Neural progenitor cell (in vitro differentiated cells): ENCODE measurements around the gene TAL2.

Experiments used
- EZH2 ChIP-seq: fragments of 200-600 bp; sonication (generic); IDR thresholded peaks from 2 replicates; pipeline ENCODE4 v1.6.1; 2017; ENCODE audit warnings: antibody characterized with exemption, mild to moderate bottlenecking, moderate library complexity
- TF ChIP-seq, protein P1 (sequence below): fragments of 200-600 bp; sonication (generic); IDR thresholded peaks from 2 replicates; pipeline ENCODE4 v1.5.1; 2017; ENCODE audit warnings: antibody characterized with exemption, mild to moderate bottlenecking

DNA sequence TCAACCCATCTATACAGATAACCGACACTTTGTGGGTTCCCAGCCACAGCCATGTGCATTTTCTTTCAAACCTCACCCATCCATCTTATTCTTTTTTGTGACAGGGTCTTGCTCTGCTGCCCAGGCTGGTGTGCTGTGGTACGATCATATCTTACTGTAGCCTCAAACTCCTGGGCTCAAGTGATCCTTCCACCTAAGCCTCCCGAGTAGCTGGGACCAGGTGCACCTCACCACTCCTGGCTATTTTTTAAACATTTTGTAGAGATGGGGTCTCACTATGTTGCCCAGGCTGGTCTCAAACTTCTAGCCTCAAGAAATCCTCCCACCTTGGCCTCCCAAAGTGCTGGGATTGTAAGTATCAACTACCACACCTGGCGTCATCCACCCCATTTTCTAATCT lies 24.7 kb downstream of the TAL2 start:
- TF ChIP-seq, protein P1, sequence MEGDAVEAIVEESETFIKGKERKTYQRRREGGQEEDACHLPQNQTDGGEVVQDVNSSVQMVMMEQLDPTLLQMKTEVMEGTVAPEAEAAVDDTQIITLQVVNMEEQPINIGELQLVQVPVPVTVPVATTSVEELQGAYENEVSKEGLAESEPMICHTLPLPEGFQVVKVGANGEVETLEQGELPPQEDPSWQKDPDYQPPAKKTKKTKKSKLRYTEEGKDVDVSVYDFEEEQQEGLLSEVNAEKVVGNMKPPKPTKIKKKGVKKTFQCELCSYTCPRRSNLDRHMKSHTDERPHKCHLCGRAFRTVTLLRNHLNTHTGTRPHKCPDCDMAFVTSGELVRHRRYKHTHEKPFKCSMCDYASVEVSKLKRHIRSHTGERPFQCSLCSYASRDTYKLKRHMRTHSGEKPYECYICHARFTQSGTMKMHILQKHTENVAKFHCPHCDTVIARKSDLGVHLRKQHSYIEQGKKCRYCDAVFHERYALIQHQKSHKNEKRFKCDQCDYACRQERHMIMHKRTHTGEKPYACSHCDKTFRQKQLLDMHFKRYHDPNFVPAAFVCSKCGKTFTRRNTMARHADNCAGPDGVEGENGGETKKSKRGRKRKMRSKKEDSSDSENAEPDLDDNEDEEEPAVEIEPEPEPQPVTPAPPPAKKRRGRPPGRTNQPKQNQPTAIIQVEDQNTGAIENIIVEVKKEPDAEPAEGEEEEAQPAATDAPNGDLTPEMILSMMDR, result no peak
- no peak for TF ChIP-seq EZH2
